ENCODE results near the gene USP54.

DNA sequence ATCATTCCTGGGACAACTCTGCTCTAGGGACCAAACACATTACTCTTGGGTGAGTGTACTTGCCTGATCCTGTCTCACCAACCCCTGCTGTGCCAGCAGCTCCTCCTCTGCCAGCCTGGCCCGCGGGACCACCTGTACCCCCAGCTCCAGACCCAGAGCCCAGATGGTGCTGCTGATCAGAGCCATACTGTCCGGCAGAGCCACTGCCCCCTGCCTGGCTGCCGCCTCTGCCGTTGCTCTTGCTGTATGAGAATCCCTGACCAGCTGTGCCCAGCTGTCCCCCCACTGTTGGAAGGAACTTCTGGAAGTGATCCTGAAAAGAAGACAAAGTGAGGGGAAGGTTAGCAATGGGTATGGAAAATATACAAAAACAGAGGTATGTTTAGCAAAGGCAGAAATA lies 43.3 kb upstream of the USP54 start:
- TF ChIP-seq EP300 (IDR thresholded peaks at IDR 0.05) (no peak), POLR2A (IDR thresholded peaks at IDR 0.05; ENCODE audit: low read depth) (no peak)
- TF ChIP-seq, protein P1, sequence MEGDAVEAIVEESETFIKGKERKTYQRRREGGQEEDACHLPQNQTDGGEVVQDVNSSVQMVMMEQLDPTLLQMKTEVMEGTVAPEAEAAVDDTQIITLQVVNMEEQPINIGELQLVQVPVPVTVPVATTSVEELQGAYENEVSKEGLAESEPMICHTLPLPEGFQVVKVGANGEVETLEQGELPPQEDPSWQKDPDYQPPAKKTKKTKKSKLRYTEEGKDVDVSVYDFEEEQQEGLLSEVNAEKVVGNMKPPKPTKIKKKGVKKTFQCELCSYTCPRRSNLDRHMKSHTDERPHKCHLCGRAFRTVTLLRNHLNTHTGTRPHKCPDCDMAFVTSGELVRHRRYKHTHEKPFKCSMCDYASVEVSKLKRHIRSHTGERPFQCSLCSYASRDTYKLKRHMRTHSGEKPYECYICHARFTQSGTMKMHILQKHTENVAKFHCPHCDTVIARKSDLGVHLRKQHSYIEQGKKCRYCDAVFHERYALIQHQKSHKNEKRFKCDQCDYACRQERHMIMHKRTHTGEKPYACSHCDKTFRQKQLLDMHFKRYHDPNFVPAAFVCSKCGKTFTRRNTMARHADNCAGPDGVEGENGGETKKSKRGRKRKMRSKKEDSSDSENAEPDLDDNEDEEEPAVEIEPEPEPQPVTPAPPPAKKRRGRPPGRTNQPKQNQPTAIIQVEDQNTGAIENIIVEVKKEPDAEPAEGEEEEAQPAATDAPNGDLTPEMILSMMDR (IDR thresholded peaks at IDR 0.05) = no peak
